ENCODE results near the gene PPP2R5B. TPM values are rescaled to one million over a fixed set of nuclear protein-coding genes. Genes with fewer than 3 reads are reported as not detected.
A peak's percentile ranks its signal among the peaks of the same experiment; 100 is the strongest.

Gene PPP2R5B
- polyA plus RNA-seq, 1 donor from 2014 or later = 11.4 TPM

GRCh38 chr11:64910451-64911093 lies 13.9 kb upstream of the PPP2R5B start:
- Mint-ChIP-seq H3K4me3 (no peak overlapping the region), H3K27ac (no peak overlapping the region)

DNA sequence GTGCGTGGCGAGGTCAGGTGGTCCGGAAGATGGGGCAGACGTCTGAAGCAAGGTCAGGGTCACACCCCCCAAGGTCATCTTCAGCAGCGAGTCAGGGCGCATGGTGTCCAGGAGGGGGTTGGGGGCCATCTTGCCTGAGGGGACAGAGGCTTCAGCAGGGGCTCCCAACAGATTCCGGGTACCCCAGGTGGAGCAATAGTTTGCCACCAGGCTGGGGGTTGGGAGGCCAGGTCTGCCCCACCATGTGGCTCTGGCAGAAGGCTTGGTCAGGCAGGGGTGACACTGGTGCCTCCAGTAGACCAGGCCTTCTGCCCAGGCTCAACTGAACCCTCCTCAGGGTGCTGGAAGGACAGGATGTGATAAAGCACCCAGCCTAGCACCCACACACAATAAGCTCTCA lies 13.3 kb upstream of the PPP2R5B start:
- H3K4me3 Mint-ChIP-seq = peak overlapping the region in 1 of 4 donors; percentile 60
- H3K9me3 Mint-ChIP-seq = no peaks in the 10 kb centered on the region
- peak overlapping the region in 1 of 3 donors; percentile 42 for H3K27ac Mint-ChIP-seq
- peaks cover 5 to 7% (median 6%) of the 10 kb centered on the region in 3 donors for H3K4me1 Mint-ChIP-seq
- H3K36me3 Mint-ChIP-seq = no peaks in the 10 kb centered on the region
- no peaks in the 10 kb centered on the region for H3K27me3 Mint-ChIP-seq

More at GRCh38 chr11:64910451-64911093, 13.9 kb upstream of the PPP2R5B start:
- H3K36me3 Mint-ChIP-seq = no peaks in the 10 kb centered on the region
- H3K9me3 Mint-ChIP-seq = no peaks in the 10 kb centered on the region
- H3K4me1 Mint-ChIP-seq = peaks cover 0 to 1% (median 0%) of the 10 kb centered on the region in 3 donors
- H3K27me3 Mint-ChIP-seq = no peaks in the 10 kb centered on the region

DNA sequence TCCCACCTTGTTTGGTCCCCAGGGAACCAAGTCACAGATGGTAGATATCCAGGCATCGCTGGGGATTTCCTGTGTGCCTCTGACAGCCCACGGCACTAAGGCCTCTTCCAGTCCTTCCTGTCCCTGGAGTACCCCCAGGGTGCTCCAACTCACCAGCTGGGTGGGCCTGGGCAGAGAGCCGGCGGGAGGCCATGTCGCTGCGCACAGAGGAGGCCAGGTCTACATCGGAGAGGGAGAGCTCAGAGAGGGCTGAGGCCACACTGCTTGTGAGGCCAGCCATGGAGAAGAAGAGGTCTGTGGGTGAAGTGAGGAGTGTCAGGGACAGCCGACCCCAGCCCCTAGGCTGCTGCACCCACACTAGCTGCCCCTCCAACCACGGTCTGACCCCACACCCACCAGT lies 12.8 kb upstream of the PPP2R5B start:
- Mint-ChIP-seq H3K27ac (peak overlapping the region in 1 of 3 donors; percentile 42), H3K9me3 (no peaks in the 10 kb centered on the region), H3K4me3 (peak overlapping the region in 1 of 4 donors; percentile 60), H3K27me3 (no peaks in the 10 kb centered on the region), H3K36me3 (no peaks in the 10 kb centered on the region), H3K4me1 (peaks cover 6 to 12% (median 9%) of the 10 kb centered on the region in 3 donors)

DNA sequence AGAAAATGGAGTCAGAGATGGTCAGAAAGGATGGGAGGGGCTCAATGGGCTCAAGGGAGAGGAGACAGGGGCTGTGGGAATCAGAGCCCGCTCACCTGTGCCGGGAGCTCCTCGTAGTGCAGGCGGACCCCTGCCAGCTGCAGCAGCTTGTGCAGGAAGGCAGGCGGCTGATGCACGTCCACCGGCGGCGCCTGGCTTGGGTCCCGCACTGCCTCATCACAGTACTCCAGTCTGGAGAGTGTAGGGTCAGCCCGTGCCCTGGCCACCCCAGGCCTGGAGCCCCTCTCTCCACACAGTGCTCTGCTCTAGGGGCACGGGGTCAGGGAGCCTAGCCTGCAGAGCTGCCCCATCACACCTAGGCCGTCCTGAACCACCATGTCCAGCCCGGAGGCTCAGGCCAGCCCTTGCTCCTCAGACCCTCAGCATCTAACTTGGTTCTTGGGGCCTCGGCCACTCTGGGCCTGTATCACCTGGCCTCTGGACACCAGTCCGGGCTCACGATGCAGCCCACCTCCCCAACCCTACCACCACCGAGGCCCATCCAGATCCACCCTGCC lies 11.2 kb upstream of the PPP2R5B start:
- Mint-ChIP-seq H3K27me3 (no peaks in the 10 kb centered on the region), H3K27ac (no peak overlapping the region), H3K9me3 (no peaks in the 10 kb centered on the region)

GRCh38 chr11:64914123-64914522 lies 10.4 kb upstream of the PPP2R5B start:
- Mint-ChIP-seq H3K4me1 (peaks cover 16 to 27% (median 21%) of the 10 kb centered on the region in 3 donors), H3K27ac (no peak overlapping the region)

More for the DNA sequence above, 11.2 kb upstream of the PPP2R5B start:
- Mint-ChIP-seq H3K36me3 (no peaks in the 10 kb centered on the region), H3K4me3 (no peak overlapping the region), H3K4me1 (peaks cover 16 to 25% (median 21%) of the 10 kb centered on the region in 3 donors)

DNA sequence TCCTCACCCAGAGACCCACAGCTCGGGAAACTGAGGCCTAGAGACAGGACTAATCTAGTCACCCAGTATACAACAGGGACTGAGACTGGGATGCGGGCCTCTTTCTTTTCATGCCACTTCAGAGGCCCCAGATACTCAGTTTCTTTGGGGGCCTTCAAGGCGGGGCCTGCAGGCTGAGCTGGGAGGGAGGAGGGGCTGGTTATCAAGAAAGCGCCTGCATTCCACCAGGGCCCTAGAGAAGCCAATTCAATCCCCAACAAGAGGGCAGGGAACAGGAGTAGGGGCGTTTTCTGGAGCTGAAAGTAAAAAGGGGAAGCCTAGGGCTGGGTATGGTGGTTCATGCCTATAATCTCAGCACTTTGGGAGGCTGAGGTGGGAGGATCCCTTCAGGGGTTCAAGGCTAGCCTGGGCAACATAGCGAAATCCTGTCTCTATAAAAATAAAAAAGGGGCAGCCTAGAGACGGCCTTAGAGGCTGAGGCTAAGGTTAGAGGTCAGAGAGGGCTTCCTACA lies 9.1 kb upstream of the PPP2R5B start:
- Mint-ChIP-seq H3K4me3 (peak overlapping the region; percentile 82 to 96 (median 89)), H3K4me1 (peaks cover 16 to 27% (median 21%) of the 10 kb centered on the region in 3 donors), H3K27me3 (no peaks in the 10 kb centered on the region), H3K36me3 (no peaks in the 10 kb centered on the region), H3K27ac (peak overlapping the region; percentile 9 to 96 (median 47)), H3K9me3 (no peaks in the 10 kb centered on the region)

More at GRCh38 chr11:64914123-64914522, 10.4 kb upstream of the PPP2R5B start:
- H3K9me3 Mint-ChIP-seq = no peaks in the 10 kb centered on the region
- H3K27me3 Mint-ChIP-seq = no peaks in the 10 kb centered on the region
- H3K36me3 Mint-ChIP-seq = no peaks in the 10 kb centered on the region
- H3K4me3 Mint-ChIP-seq = peak overlapping the region in 1 of 4 donors; percentile 52

GRCh38 chr11:64916040-64916774 lies 8.3 kb upstream of the PPP2R5B start:
- H3K27me3 Mint-ChIP-seq = no peaks in the 10 kb centered on the region
- H3K4me1 Mint-ChIP-seq = peaks cover 16 to 27% (median 21%) of the 10 kb centered on the region in 3 donors
- H3K9me3 Mint-ChIP-seq = no peaks in the 10 kb centered on the region
- peak overlapping the region; percentile 82 to 96 (median 89) for H3K4me3 Mint-ChIP-seq
- no peaks in the 10 kb centered on the region for H3K36me3 Mint-ChIP-seq
- peak overlapping the region; percentile 47 to 96 (median 81) for H3K27ac Mint-ChIP-seq

GRCh38 chr11:64916775-64917662 lies 7.5 kb upstream of the PPP2R5B start, which contains the start of gene ATG2A:
TSS of gene ATG2A (minus strand) at chr11:64917209. CDS start at chr11:64917135, 74 bp downstream.
- H3K36me3 Mint-ChIP-seq = no peaks in the 10 kb centered on the region
- peak within 1 kb of the TSS; percentile 82 to 96 (median 89) for H3K4me3 Mint-ChIP-seq
- H3K27ac Mint-ChIP-seq = peak within 1 kb of the TSS; percentile 47 to 96 (median 90)
- peaks cover 16 to 26% (median 21%) of the 10 kb centered on the region in 3 donors for H3K4me1 Mint-ChIP-seq
- no peaks in the 10 kb centered on the region for H3K27me3 Mint-ChIP-seq
- H3K9me3 Mint-ChIP-seq = no peaks in the 10 kb centered on the region

GRCh38 chr11:64917663-64917995 lies 6.9 kb upstream of the PPP2R5B start:
- Mint-ChIP-seq H3K4me1 (peaks cover 16 to 26% (median 21%) of the 10 kb centered on the region in 3 donors), H3K4me3 (peak overlapping the region; percentile 82 to 96 (median 89)), H3K36me3 (no peaks in the 10 kb centered on the region), H3K27me3 (no peaks in the 10 kb centered on the region), H3K9me3 (no peaks in the 10 kb centered on the region), H3K27ac (peak overlapping the region; percentile 47 to 96 (median 90))

- Mint-ChIP-seq H3K4me3 (peak overlapping the region; percentile 82 to 96 (median 89)), H3K4me1 (peaks cover 16 to 26% (median 21%) of the 10 kb centered on the region in 3 donors), H3K27ac (peak overlapping the region; percentile 47 to 96 (median 90)), H3K9me3 (no peaks in the 10 kb centered on the region), H3K36me3 (no peaks in the 10 kb centered on the region), H3K27me3 (no peaks in the 10 kb centered on the region)
Measured at GRCh38 chr11:64918017-64918416, 6.5 kb upstream of the PPP2R5B start.

DNA sequence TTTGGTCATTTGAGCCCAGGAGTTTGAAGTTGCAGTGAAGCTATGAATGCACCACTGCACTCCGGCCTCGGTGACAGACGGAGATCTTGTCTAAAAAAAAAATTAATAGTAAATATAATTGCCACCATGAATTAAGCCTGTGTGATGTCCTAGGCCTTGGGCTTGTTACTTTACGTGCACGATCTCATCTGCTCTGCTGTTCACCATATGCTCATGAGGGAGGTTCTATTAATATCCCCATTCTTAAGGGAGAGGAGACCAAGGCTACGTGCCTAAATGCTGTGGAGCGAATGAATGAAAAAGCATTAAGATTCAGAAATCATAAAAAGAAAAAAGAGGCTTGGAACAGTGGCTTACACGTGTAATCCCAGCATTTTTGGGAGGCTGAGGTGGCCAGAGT lies 4.9 kb upstream of the PPP2R5B start:
- Mint-ChIP-seq H3K27ac (peak overlapping the region in 1 of 3 donors; percentile 12), H3K4me3 (no peak overlapping the region), H3K36me3 (no peaks in the 10 kb centered on the region), H3K27me3 (no peaks in the 10 kb centered on the region), H3K4me1 (peaks cover 24 to 33% (median 30%) of the 10 kb centered on the region in 3 donors), H3K9me3 (no peaks in the 10 kb centered on the region)

DNA sequence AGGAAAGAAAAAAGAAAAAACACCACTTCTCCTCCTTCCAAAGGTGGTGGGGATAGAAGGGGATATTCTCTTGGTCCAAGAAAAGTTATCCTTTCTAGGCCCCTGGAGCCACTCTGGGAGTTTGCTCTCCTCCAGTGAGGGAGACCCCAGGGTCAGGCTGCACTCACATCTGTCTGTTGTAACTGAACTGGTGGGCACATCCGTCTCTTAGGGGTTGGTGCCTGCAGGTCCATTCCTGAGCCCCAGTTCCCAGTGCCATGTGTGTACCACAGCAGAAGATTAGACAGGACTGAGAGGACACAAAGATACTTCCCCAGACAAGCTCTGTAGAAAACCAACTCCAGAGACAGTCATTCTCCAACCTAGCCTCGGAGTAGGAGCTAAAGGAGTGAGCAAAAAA lies 4.4 kb upstream of the PPP2R5B start:
- Mint-ChIP-seq H3K36me3 (no peaks in the 10 kb centered on the region), H3K4me1 (peaks cover 24 to 33% (median 30%) of the 10 kb centered on the region in 3 donors), H3K27ac (peak overlapping the region in 1 of 3 donors; percentile 12), H3K27me3 (no peaks in the 10 kb centered on the region), H3K9me3 (no peaks in the 10 kb centered on the region), H3K4me3 (peak overlapping the region in 1 of 4 donors; percentile 65)

DNA sequence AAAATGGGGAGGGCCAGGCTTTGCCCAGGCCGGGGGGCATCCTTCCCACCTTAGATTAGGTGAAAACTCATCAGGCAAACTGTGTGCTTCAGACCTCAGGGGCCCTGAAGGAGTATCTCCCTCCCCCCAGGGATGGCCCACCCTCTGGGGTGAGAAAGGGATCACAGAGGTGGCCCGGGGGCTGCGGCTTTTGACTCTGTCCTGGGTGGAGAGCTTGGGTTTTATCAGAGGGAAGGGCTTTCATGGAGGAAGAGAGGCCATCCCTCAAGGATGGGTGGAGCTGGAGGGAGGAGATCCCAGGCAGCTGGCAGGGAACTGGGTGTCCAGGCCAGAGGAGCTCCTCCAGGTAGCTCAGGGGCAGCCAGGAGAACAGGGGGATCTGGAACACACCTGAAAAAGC lies 3.1 kb upstream of the PPP2R5B start:
- Mint-ChIP-seq H3K4me1 (peaks cover 17 to 28% (median 22%) of the 10 kb centered on the region in 3 donors), H3K27me3 (no peaks in the 10 kb centered on the region), H3K4me3 (peak overlapping the region in 1 of 4 donors; percentile 40), H3K36me3 (peaks cover 1% of the 10 kb centered on the region), H3K9me3 (no peaks in the 10 kb centered on the region), H3K27ac (no peak overlapping the region)

DNA sequence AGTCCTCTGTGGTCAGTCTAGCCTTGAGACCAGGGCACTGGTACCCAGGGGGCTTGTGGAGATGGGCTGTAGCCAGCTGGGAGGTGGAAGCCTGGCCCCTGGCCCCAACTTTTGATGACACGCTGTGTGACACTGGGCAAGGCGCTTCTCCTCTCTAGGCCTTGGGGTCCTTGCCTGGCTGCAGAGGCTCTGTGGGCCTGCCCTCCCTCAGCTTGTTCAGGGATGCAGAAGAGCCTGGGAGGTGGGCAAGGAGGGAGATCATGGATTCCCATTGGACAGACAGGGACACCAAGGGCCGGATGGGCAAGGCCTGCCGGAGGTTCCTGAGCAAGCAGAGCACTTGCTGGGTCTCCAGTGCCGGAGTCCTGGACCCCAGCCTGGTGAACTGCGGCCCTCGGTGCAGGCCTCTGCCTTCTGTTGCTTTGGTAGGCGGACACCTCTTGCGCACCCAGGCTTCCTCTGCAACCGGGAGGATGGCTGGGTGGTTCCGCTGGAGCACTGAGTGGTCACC lies 1.3 kb upstream of the PPP2R5B start:
- Mint-ChIP-seq H3K27me3 (no peaks in the 10 kb centered on the region), H3K4me3 (peak overlapping the region in 1 of 4 donors; percentile 12), H3K4me1 (peaks cover 8 to 12% (median 10%) of the 10 kb centered on the region in 3 donors), H3K9me3 (no peaks in the 10 kb centered on the region), H3K36me3 (peaks cover 2% of the 10 kb centered on the region), H3K27ac (no peak overlapping the region)

Data from IgD-negative memory B cell (primary cell).